ENCODE measurements around the gene FAM53C. TPM values are rescaled to one million over a fixed set of nuclear protein-coding genes. Genes with fewer than 3 reads are reported as not detected.

Gene FAM53C
- total and polyA plus RNA-seq, 10 of the 15 experiments (the other 5 are each of a cell fraction or from before 2014, with no cell fraction given): 8.0 to 31.3 (median 24.0) TPM

DNA sequence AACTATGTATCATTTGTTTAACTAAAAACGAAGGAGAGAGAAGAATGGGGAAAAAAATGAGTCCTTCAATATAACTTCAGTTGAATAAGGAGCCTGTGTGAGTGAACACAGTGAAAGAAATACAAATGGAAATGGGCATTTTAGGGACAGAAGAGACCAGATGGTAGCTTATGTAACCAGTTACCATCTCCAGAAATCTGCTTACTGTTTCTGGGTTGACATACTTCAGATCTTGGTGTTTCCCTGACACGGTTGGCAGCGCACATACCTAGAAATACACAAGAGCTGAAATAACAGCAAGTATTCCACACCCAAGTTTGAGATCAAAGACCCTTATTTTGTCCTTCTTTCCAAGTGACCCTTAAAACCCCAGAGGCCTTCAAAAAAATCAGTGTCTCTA is 48.8 kb upstream of the FAM53C start (continued):
- TF ChIP-seq, protein P1, sequence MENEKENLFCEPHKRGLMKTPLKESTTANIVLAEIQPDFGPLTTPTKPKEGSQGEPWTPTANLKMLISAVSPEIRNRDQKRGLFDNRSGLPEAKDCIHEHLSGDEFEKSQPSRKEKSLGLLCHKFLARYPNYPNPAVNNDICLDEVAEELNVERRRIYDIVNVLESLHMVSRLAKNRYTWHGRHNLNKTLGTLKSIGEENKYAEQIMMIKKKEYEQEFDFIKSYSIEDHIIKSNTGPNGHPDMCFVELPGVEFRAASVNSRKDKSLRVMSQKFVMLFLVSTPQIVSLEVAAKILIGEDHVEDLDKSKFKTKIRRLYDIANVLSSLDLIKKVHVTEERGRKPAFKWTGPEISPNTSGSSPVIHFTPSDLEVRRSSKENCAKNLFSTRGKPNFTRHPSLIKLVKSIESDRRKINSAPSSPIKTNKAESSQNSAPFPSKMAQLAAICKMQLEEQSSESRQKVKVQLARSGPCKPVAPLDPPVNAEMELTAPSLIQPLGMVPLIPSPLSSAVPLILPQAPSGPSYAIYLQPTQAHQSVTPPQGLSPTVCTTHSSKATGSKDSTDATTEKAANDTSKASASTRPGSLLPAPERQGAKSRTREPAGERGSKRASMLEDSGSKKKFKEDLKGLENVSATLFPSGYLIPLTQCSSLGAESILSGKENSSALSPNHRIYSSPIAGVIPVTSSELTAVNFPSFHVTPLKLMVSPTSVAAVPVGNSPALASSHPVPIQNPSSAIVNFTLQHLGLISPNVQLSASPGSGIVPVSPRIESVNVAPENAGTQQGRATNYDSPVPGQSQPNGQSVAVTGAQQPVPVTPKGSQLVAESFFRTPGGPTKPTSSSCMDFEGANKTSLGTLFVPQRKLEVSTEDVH (IDR thresholded peaks at IDR 0.05; ENCODE audit: low read depth, partially characterized antibody): no peak
- no peak for TF ChIP-seq RAD21 (IDR thresholded peaks at IDR 0.05; ENCODE audit: insufficient read depth, low read depth, low read length)
- no peak for TF ChIP-seq JUND (IDR thresholded peaks at IDR 0.05; ENCODE audit: low read depth, low read length)
- TF ChIP-seq GATAD2B (conservative IDR thresholded peaks at IDR 0.05; ENCODE audit: low read depth): no peak
- TF ChIP-seq KDM1A (IDR thresholded peaks at IDR 0.05; ENCODE audit: borderline replicate concordance): no peak
- no peak for TF ChIP-seq GABPA (IDR thresholded peaks at IDR 0.05; ENCODE audit: low read depth)

DNA sequence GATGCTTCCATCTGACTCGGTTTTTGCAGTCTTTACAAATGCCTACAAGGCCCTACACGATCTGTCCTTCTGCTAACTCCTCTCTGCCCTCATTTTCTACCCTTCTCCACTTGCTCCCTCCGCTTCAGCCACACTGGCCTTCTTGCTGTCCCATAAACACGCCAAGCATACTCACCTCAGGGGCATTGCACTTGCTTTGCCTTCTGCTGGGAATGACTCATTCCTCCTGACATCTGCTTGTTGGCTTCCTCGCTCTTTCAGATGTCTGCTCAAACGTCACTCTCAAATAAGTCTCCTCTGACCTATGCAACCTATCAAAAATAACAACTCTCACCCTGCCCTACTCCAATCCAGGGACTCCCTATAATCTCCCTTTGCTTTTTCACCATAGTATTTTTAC is 34.7 kb upstream of the FAM53C start:
- H3K4me2 ChIP-seq (ENCODE audit: control insufficient read depth, insufficient read depth): no peak overlapping the region
- in situ Hi-C loops (cut with MboI): no loop called here
- H4K20me1 ChIP-seq (ENCODE audit: control insufficient read depth, insufficient read depth): no peaks in the 10 kb centered on the region
- RAD21 ChIA-PET (ENCODE audit: unreplicated experiment): no interaction called here
- SMC1A ChIA-PET (ENCODE audit: uncharacterized antibody, unreplicated experiment): interaction anchor here (0.9 kb wide), 1 partner anchor 29 kb away, joined by 4 read pairs; no protein-coding TSS in a partner anchor
- no peaks in the 10 kb centered on the region for H3K27me3 ChIP-seq (replicated peaks in 1 of 2; ENCODE audit: control insufficient read depth in 2 of 2, insufficient read depth in 2 of 2, low read length in 1 of 2)
- no peaks in the 10 kb centered on the region for H3K79me2 ChIP-seq (ENCODE audit: control insufficient read depth, insufficient read depth, low read length)
- BruUV-seq (replicated peaks): no TSS peak
- no peak overlapping the region for H3K4me3 ChIP-seq
- DNase-seq (ENCODE audit: low read depth, low spot score) (no peak), ATAC-seq (no peak), FAIRE-seq (no peak)
- no peak overlapping the region for H2AFZ ChIP-seq (ENCODE audit: control insufficient read depth, low read depth, low read length)
- no peak overlapping the region for H3K27ac ChIP-seq (ENCODE audit: control insufficient read depth, insufficient read depth)
- CTCF ChIA-PET: no interaction called here
- POLR2A ChIA-PET: no interaction called here
- H3K36me3 ChIP-seq (ENCODE audit: control insufficient read depth in 2 of 2, insufficient read depth in 2 of 2, low read length in 1 of 2): no peaks in the 10 kb centered on the region
- H3K9me3 ChIP-seq (replicated peaks; ENCODE audit: control insufficient read depth, insufficient read depth, low read length): no peaks in the 10 kb centered on the region
- WGBS (ENCODE audit: insufficient coverage, insufficient replicate concordance, low lambda C conversion rate, missing lambda C conversion rate): 88% methylated on average over 6 of the region's 6 CpGs
- intact Hi-C loops (cut with micrococcal nuclease; ENCODE audit: unreplicated experiment): no loop called here
- H3K9ac ChIP-seq (ENCODE audit: control insufficient read depth, insufficient read depth, low read length): no peak overlapping the region
- H3K4me1 ChIP-seq (ENCODE audit: control insufficient read depth, insufficient read depth, low read length): no peaks in the 10 kb centered on the region
- TF ChIP-seq, protein P2, sequence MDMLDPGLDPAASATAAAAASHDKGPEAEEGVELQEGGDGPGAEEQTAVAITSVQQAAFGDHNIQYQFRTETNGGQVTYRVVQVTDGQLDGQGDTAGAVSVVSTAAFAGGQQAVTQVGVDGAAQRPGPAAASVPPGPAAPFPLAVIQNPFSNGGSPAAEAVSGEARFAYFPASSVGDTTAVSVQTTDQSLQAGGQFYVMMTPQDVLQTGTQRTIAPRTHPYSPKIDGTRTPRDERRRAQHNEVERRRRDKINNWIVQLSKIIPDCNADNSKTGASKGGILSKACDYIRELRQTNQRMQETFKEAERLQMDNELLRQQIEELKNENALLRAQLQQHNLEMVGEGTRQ (IDR thresholded peaks at IDR 0.05; ENCODE audit: borderline replicate concordance, low read depth, low read length): no peak
- TF ChIP-seq PAX8 (IDR thresholded peaks at IDR 0.05): no peak
- no peak for TF ChIP-seq KAT2A (conservative IDR thresholded peaks at IDR 0.05; ENCODE audit: control insufficient read depth, low read depth, low read length)
- TF ChIP-seq, protein P3, sequence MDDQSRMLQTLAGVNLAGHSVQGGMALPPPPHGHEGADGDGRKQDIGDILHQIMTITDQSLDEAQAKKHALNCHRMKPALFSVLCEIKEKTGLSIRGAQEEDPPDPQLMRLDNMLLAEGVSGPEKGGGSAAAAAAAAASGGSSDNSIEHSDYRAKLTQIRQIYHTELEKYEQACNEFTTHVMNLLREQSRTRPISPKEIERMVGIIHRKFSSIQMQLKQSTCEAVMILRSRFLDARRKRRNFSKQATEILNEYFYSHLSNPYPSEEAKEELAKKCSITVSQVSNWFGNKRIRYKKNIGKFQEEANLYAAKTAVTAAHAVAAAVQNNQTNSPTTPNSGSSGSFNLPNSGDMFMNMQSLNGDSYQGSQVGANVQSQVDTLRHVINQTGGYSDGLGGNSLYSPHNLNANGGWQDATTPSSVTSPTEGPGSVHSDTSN (IDR thresholded peaks at IDR 0.05; ENCODE audit: insufficient replicate concordance, low read depth, low read length): no peak
- no peak for TF ChIP-seq IKZF2 (IDR thresholded peaks at IDR 0.05)
- TF ChIP-seq ATF7 (IDR thresholded peaks at IDR 0.05; ENCODE audit: low read depth): no peak
- TF ChIP-seq, protein P4, sequence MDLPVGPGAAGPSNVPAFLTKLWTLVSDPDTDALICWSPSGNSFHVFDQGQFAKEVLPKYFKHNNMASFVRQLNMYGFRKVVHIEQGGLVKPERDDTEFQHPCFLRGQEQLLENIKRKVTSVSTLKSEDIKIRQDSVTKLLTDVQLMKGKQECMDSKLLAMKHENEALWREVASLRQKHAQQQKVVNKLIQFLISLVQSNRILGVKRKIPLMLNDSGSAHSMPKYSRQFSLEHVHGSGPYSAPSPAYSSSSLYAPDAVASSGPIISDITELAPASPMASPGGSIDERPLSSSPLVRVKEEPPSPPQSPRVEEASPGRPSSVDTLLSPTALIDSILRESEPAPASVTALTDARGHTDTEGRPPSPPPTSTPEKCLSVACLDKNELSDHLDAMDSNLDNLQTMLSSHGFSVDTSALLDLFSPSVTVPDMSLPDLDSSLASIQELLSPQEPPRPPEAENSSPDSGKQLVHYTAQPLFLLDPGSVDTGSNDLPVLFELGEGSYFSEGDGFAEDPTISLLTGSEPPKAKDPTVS (IDR thresholded peaks at IDR 0.05; ENCODE audit: low read depth, low read length): no peak
- no peak for TF ChIP-seq ZZZ3 (IDR thresholded peaks at IDR 0.05; ENCODE audit: control insufficient read depth, insufficient read length, low read depth)
- TF ChIP-seq NR2C2 (IDR thresholded peaks at IDR 0.05; ENCODE audit: borderline replicate concordance, control insufficient read depth, insufficient read length, low read depth): no peak
- TF ChIP-seq, protein P5, sequence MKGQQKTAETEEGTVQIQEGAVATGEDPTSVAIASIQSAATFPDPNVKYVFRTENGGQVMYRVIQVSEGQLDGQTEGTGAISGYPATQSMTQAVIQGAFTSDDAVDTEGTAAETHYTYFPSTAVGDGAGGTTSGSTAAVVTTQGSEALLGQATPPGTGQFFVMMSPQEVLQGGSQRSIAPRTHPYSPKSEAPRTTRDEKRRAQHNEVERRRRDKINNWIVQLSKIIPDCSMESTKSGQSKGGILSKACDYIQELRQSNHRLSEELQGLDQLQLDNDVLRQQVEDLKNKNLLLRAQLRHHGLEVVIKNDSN (IDR thresholded peaks at IDR 0.05; ENCODE audit: borderline replicate concordance, extremely low read length, insufficient read depth, low read depth, low read length): no peak

Data from GM12878 (cell line).